GM19324 (cell line): ENCODE results near the gene NOL4L.

Source experiments
- ATAC-seq: cut with Tn5 transposase; IDR thresholded peaks from one replicate; pipeline ENCODE4 v1.9.1; 2021; ENCODE audit warnings: mild to moderate bottlenecking, moderate library complexity; ENCODE audit not compliant: unreplicated experiment, low FRiP score

NOL4L gene

GRCh38 chr20:32613192-32614053 is 28.3 kb upstream of the NOL4L start:
- no peak for ATAC-seq

GRCh38 chr20:32612351-32613191 is 27.4 kb upstream of the NOL4L start:
- no peak for ATAC-seq

GRCh38 chr20:32611868-32612267 is 26.7 kb upstream of the NOL4L start:
- ATAC-seq = no peak

- ATAC-seq = no peak
Measured at GRCh38 chr20:32611286-32611685, 26.2 kb upstream of the NOL4L start.

- ATAC-seq = no peak
Measured at GRCh38 chr20:32610472-32611218, 25.5 kb upstream of the NOL4L start.

GRCh38 chr20:32609993-32610392 is 24.9 kb upstream of the NOL4L start:
- ATAC-seq = no peak

- no peak for ATAC-seq
Measured at GRCh38 chr20:32609111-32609773, 24.1 kb upstream of the NOL4L start.

GRCh38 chr20:32608664-32609015 is 23.5 kb upstream of the NOL4L start:
- no peak for ATAC-seq

- no peak for ATAC-seq
Measured at GRCh38 chr20:32607727-32608663, 22.9 kb upstream of the NOL4L start.

- ATAC-seq = no peak
Measured at GRCh38 chr20:32607324-32607723, 22.2 kb upstream of the NOL4L start.

GRCh38 chr20:32606790-32607189 is 21.7 kb upstream of the NOL4L start:
- no peak for ATAC-seq

- ATAC-seq = no peak
Measured at GRCh38 chr20:32606107-32606506, 21.0 kb upstream of the NOL4L start.

GRCh38 chr20:32605167-32605656 is 20.1 kb upstream of the NOL4L start:
- ATAC-seq = no peak

GRCh38 chr20:32603046-32603726 is 18.1 kb upstream of the NOL4L start:
- ATAC-seq = no peak

- ATAC-seq = no peak
Measured at GRCh38 chr20:32602273-32602672, 17.1 kb upstream of the NOL4L start.

GRCh38 chr20:32600681-32601237 is 15.6 kb upstream of the NOL4L start:
- no peak for ATAC-seq

GRCh38 chr20:32599783-32600340 is 14.7 kb upstream of the NOL4L start:
- ATAC-seq = no peak

GRCh38 chr20:32598606-32599005 is 13.5 kb upstream of the NOL4L start:
- ATAC-seq = no peak
